Muscle layer of duodenum (tissue), 2 donors: ENCODE measurements around the gene SLC66A2.

Source experiments
- H3K27ac ChIP-seq: one replicate; pipeline ENCODE4 v1.7.0; 2013; ENCODE audit warnings: mild to moderate bottlenecking, low read length
- H3K27me3 ChIP-seq: one replicate; pipeline ENCODE4 v1.7.0; 2013; ENCODE audit warnings: low read depth, mild to moderate bottlenecking, control low read depth, low read length
- H3K36me3 ChIP-seq, 2 donors: one replicate each; pipeline ENCODE4 v1.7.0; 2013; ENCODE audit warnings: low read length in 2 of 2, control low read depth in 1 of 2, mild to moderate bottlenecking in 1 of 2; ENCODE audit not compliant: insufficient read depth in 2 of 2, control insufficient read depth in 1 of 2
- H3K4me1 ChIP-seq, 2 donors: one replicate each; pipeline ENCODE4 v1.7.0; 2013; ENCODE audit warnings: low read length in 2 of 2, mild to moderate bottlenecking in 2 of 2, control low read depth in 1 of 2, moderate library complexity in 1 of 2; ENCODE audit not compliant: insufficient read depth in 2 of 2, control insufficient read depth in 1 of 2
- H3K4me3 ChIP-seq, 2 donors: one replicate each; pipeline ENCODE4 v1.7.0; 2013; ENCODE audit warnings: low read length in 2 of 2, low read depth in 1 of 2, mild to moderate bottlenecking in 1 of 2
- H3K9me3 ChIP-seq, 2 donors: one replicate each; pipeline ENCODE4 v1.7.0; 2013; ENCODE audit warnings: low read length in 2 of 2, control low read depth in 1 of 2, mild to moderate bottlenecking in 1 of 2; ENCODE audit not compliant: control insufficient read depth in 1 of 2
- donor health status: healthy.

Gene SLC66A2

GRCh38 chr18:79853303-79853992 is 98.0 kb downstream of the SLC66A2 start:
- Histone ChIP-seq H3K27ac (no peak overlapping the region), H3K9me3 (no peaks in the 10 kb centered on the region), H3K4me3 (no peak overlapping the region), H3K4me1 (no peaks in the 10 kb centered on the region), H3K36me3 (no peaks in the 10 kb centered on the region), H3K27me3 (no peaks in the 10 kb centered on the region)

- no peaks in the 10 kb centered on the region for H3K9me3 ChIP-seq
- H3K4me1 ChIP-seq: no peaks in the 10 kb centered on the region
- H3K27ac ChIP-seq: no peak overlapping the region
- no peak overlapping the region for H3K4me3 ChIP-seq
- no peaks in the 10 kb centered on the region for H3K36me3 ChIP-seq
- H3K27me3 ChIP-seq: no peaks in the 10 kb centered on the region
These were observed 98.7 kb downstream of the SLC66A2 start for GRCh38 chr18:79852561-79853302.
